ENCODE data around the gene ABI3BP.

The ABI3BP gene

GRCh38 chr3:100825574-100825973 is 167.6 kb downstream of the ABI3BP start:
- no peaks in the 10 kb centered on the region for H3K36me3 ChIP-seq (ENCODE audit: insufficient read depth, low read length)
- no peaks in the 10 kb centered on the region for H3K4me1 ChIP-seq (ENCODE audit: insufficient read depth, low read length)
- H3K27me3 ChIP-seq (ENCODE audit: insufficient read depth, low read length) = no peaks in the 10 kb centered on the region
- H2AFZ ChIP-seq (ENCODE audit: low read depth, low read length) = no peak overlapping the region
- no peak overlapping the region for H3K4me3 ChIP-seq (ENCODE audit: low read length)
- H3K9me3 ChIP-seq (ENCODE audit: low read length) = no peaks in the 10 kb centered on the region

GRCh38 chr3:100815583-100815982 is 177.6 kb downstream of the ABI3BP start:
- H3K27me3 ChIP-seq (ENCODE audit: insufficient read depth, low read length) = peaks cover 3% of the 10 kb centered on the region
- no peaks in the 10 kb centered on the region for H3K36me3 ChIP-seq (ENCODE audit: insufficient read depth, low read length)
- H3K9me3 ChIP-seq (ENCODE audit: low read length) = no peaks in the 10 kb centered on the region
- no peak overlapping the region for H3K4me3 ChIP-seq (ENCODE audit: low read length)
- H3K4me1 ChIP-seq (ENCODE audit: insufficient read depth, low read length) = no peaks in the 10 kb centered on the region
- H2AFZ ChIP-seq (ENCODE audit: low read depth, low read length) = no peak overlapping the region

- H3K4me3 ChIP-seq (ENCODE audit: low read length) = no peak overlapping the region
- H3K27me3 ChIP-seq (ENCODE audit: insufficient read depth, low read length) = peaks cover 3% of the 10 kb centered on the region
- H3K36me3 ChIP-seq (ENCODE audit: insufficient read depth, low read length) = no peaks in the 10 kb centered on the region
- H3K9me3 ChIP-seq (ENCODE audit: low read length) = no peaks in the 10 kb centered on the region
- H2AFZ ChIP-seq (ENCODE audit: low read depth, low read length) = no peak overlapping the region
- no peaks in the 10 kb centered on the region for H3K4me1 ChIP-seq (ENCODE audit: insufficient read depth, low read length)
Measured at GRCh38 chr3:100813828-100814227, 179.4 kb downstream of the ABI3BP start.

- Histone ChIP-seq H3K9me3 (ENCODE audit: low read length) (no peaks in the 10 kb centered on the region), H3K36me3 (ENCODE audit: insufficient read depth, low read length) (no peaks in the 10 kb centered on the region), H3K4me3 (ENCODE audit: low read length) (no peak overlapping the region)
Measured at GRCh38 chr3:100811779-100812507, 181.3 kb downstream of the ABI3BP start.

GRCh38 chr3:100810671-100811070 is 182.6 kb downstream of the ABI3BP start:
- no peaks in the 10 kb centered on the region for H3K36me3 ChIP-seq (ENCODE audit: insufficient read depth, low read length)
- H2AFZ ChIP-seq (ENCODE audit: low read depth, low read length) = no peak overlapping the region

More at GRCh38 chr3:100811779-100812507, 181.3 kb downstream of the ABI3BP start:
- Histone ChIP-seq H2AFZ (ENCODE audit: low read depth, low read length) (no peak overlapping the region), H3K27me3 (ENCODE audit: insufficient read depth, low read length) (peaks cover 3% of the 10 kb centered on the region), H3K4me1 (ENCODE audit: insufficient read depth, low read length) (no peaks in the 10 kb centered on the region)

GRCh38 chr3:100804631-100805030 is 188.6 kb downstream of the ABI3BP start:
- Histone ChIP-seq H3K4me3 (ENCODE audit: low read length) (no peak overlapping the region), H3K9me3 (ENCODE audit: low read length) (no peaks in the 10 kb centered on the region), H3K36me3 (ENCODE audit: insufficient read depth, low read length) (no peaks in the 10 kb centered on the region), H3K27me3 (ENCODE audit: insufficient read depth, low read length) (no peaks in the 10 kb centered on the region), H3K4me1 (ENCODE audit: insufficient read depth, low read length) (no peaks in the 10 kb centered on the region), H2AFZ (ENCODE audit: low read depth, low read length) (no peak overlapping the region)

More at GRCh38 chr3:100810671-100811070, 182.6 kb downstream of the ABI3BP start:
- Histone ChIP-seq H3K27me3 (ENCODE audit: insufficient read depth, low read length) (peaks cover 3% of the 10 kb centered on the region), H3K4me3 (ENCODE audit: low read length) (no peak overlapping the region), H3K9me3 (ENCODE audit: low read length) (no peaks in the 10 kb centered on the region), H3K4me1 (ENCODE audit: insufficient read depth, low read length) (no peaks in the 10 kb centered on the region)

GRCh38 chr3:100803711-100804110 is 189.5 kb downstream of the ABI3BP start:
- Histone ChIP-seq H3K4me1 (ENCODE audit: insufficient read depth, low read length) (no peaks in the 10 kb centered on the region), H3K27me3 (ENCODE audit: insufficient read depth, low read length) (no peaks in the 10 kb centered on the region), H3K9me3 (ENCODE audit: low read length) (no peaks in the 10 kb centered on the region), H2AFZ (ENCODE audit: low read depth, low read length) (no peak overlapping the region), H3K4me3 (ENCODE audit: low read length) (no peak overlapping the region), H3K36me3 (ENCODE audit: insufficient read depth, low read length) (no peaks in the 10 kb centered on the region)

GRCh38 chr3:100802126-100802525 is 191.1 kb downstream of the ABI3BP start:
- H3K36me3 ChIP-seq (ENCODE audit: insufficient read depth, low read length) = no peaks in the 10 kb centered on the region
- H2AFZ ChIP-seq (ENCODE audit: low read depth, low read length) = no peak overlapping the region
- H3K27me3 ChIP-seq (ENCODE audit: insufficient read depth, low read length) = no peaks in the 10 kb centered on the region
- H3K9me3 ChIP-seq (ENCODE audit: low read length) = no peaks in the 10 kb centered on the region
- no peaks in the 10 kb centered on the region for H3K4me1 ChIP-seq (ENCODE audit: insufficient read depth, low read length)
- no peak overlapping the region for H3K4me3 ChIP-seq (ENCODE audit: low read length)

- Histone ChIP-seq H3K4me1 (ENCODE audit: insufficient read depth, low read length) (no peaks in the 10 kb centered on the region), H3K27me3 (ENCODE audit: insufficient read depth, low read length) (no peaks in the 10 kb centered on the region), H3K4me3 (ENCODE audit: low read length) (no peak overlapping the region), H2AFZ (ENCODE audit: low read depth, low read length) (no peak overlapping the region), H3K36me3 (ENCODE audit: insufficient read depth, low read length) (no peaks in the 10 kb centered on the region), H3K9me3 (ENCODE audit: low read length) (no peaks in the 10 kb centered on the region)
Measured at GRCh38 chr3:100798012-100798411, 195.2 kb downstream of the ABI3BP start.

- Histone ChIP-seq H3K4me3 (ENCODE audit: low read length) (no peak overlapping the region), H3K36me3 (ENCODE audit: insufficient read depth, low read length) (no peaks in the 10 kb centered on the region), H3K4me1 (ENCODE audit: insufficient read depth, low read length) (no peaks in the 10 kb centered on the region), H2AFZ (ENCODE audit: low read depth, low read length) (no peak overlapping the region), H3K27me3 (ENCODE audit: insufficient read depth, low read length) (no peaks in the 10 kb centered on the region), H3K9me3 (ENCODE audit: low read length) (no peaks in the 10 kb centered on the region)
Measured at GRCh38 chr3:100796556-100796955, 196.7 kb downstream of the ABI3BP start.

GRCh38 chr3:100789579-100789978 is 203.6 kb downstream of the ABI3BP start:
- Histone ChIP-seq H3K4me1 (ENCODE audit: insufficient read depth, low read length) (no peaks in the 10 kb centered on the region), H3K9me3 (ENCODE audit: low read length) (no peaks in the 10 kb centered on the region), H2AFZ (ENCODE audit: low read depth, low read length) (no peak overlapping the region), H3K4me3 (ENCODE audit: low read length) (no peak overlapping the region), H3K27me3 (ENCODE audit: insufficient read depth, low read length) (peaks cover 3% of the 10 kb centered on the region), H3K36me3 (ENCODE audit: insufficient read depth, low read length) (no peaks in the 10 kb centered on the region)

- no peaks in the 10 kb centered on the region for H3K4me1 ChIP-seq (ENCODE audit: insufficient read depth, low read length)
- H2AFZ ChIP-seq (ENCODE audit: low read depth, low read length) = no peak overlapping the region
- H3K36me3 ChIP-seq (ENCODE audit: insufficient read depth, low read length) = no peaks in the 10 kb centered on the region
- no peaks in the 10 kb centered on the region for H3K27me3 ChIP-seq (ENCODE audit: insufficient read depth, low read length)
- no peak overlapping the region for H3K4me3 ChIP-seq (ENCODE audit: low read length)
- H3K9me3 ChIP-seq (ENCODE audit: low read length) = no peaks in the 10 kb centered on the region
Measured at GRCh38 chr3:100783619-100784018, 209.6 kb downstream of the ABI3BP start.

GRCh38 chr3:100782906-100783305 is 210.3 kb downstream of the ABI3BP start:
- H2AFZ ChIP-seq (ENCODE audit: low read depth, low read length) = no peak overlapping the region
- H3K4me1 ChIP-seq (ENCODE audit: insufficient read depth, low read length) = no peaks in the 10 kb centered on the region
- H3K36me3 ChIP-seq (ENCODE audit: insufficient read depth, low read length) = no peaks in the 10 kb centered on the region
- no peaks in the 10 kb centered on the region for H3K9me3 ChIP-seq (ENCODE audit: low read length)
- no peaks in the 10 kb centered on the region for H3K27me3 ChIP-seq (ENCODE audit: insufficient read depth, low read length)
- H3K4me3 ChIP-seq (ENCODE audit: low read length) = no peak overlapping the region

GRCh38 chr3:100782348-100782747 is 210.9 kb downstream of the ABI3BP start:
- H3K4me3 ChIP-seq (ENCODE audit: low read length) = no peak overlapping the region
- H3K4me1 ChIP-seq (ENCODE audit: insufficient read depth, low read length) = no peaks in the 10 kb centered on the region
- no peaks in the 10 kb centered on the region for H3K9me3 ChIP-seq (ENCODE audit: low read length)
- H3K27me3 ChIP-seq (ENCODE audit: insufficient read depth, low read length) = no peaks in the 10 kb centered on the region
- H3K36me3 ChIP-seq (ENCODE audit: insufficient read depth, low read length) = no peaks in the 10 kb centered on the region
- no peak overlapping the region for H2AFZ ChIP-seq (ENCODE audit: low read depth, low read length)

All from neuron (in vitro differentiated cells).